ENCODE data around the gene TTC7B. TPM values are rescaled to one million over a fixed set of nuclear protein-coding genes. Genes with fewer than 3 reads are reported as not detected.
A peak's percentile ranks its signal among the peaks of the same experiment; 100 is the strongest.

The TTC7B gene
- total and polyA plus RNA-seq, 2 of the 8 experiments (the other 6 are each of a cell fraction or from before 2014, with no cell fraction given): 23.7 to 34.0 TPM

- TF ChIP-seq GABPA (IDR thresholded peaks at IDR 0.05; ENCODE audit: borderline replicate concordance, insufficient read depth, low read length) (no peak), EZH2 (IDR thresholded peaks at IDR 0.05; ENCODE audit: low read depth, low read length, severe bottlenecking) (no peak), CHD2 (IDR thresholded peaks at IDR 0.05; ENCODE audit: low read length) (peak; percentile 47; the same call in 1 of the 2 replicates), CREB1 (IDR thresholded peaks at IDR 0.05) (no peak), TEAD4 (IDR thresholded peaks at IDR 0.05; ENCODE audit: low read depth, low read length) (peak; percentile 87), JUN (IDR thresholded peaks at IDR 0.05; ENCODE audit: low read depth, low read length) (no peak), SUZ12 (IDR thresholded peaks at IDR 0.05; ENCODE audit: low read length) (no peak), SP1 (IDR thresholded peaks at IDR 0.05; ENCODE audit: low read depth, low read length) (peak; percentile 78; the same call in 1 of the 2 replicates), USF2 (IDR thresholded peaks at IDR 0.05; ENCODE audit: low read length) (no peak), SIN3A (conservative IDR thresholded peaks at IDR 0.05 in 1 of 2, IDR thresholded peaks at IDR 0.05 in 1 of 2; ENCODE audit: low read depth in 1 of 2, low read length in 2 of 2) (no peak; a peak in 1 of 4 replicates), MAFK (IDR thresholded peaks at IDR 0.05; ENCODE audit: low read depth, low read length) (0 out of 2 replicates have a peak, but pooled peaks have one; percentile 1), CHD1 (IDR thresholded peaks at IDR 0.05; ENCODE audit: low read depth, low read length) (no peak), CTBP2 (IDR thresholded peaks at IDR 0.05; ENCODE audit: borderline replicate concordance, insufficient read depth, insufficient read length, low read length) (no peak), ASH2L (IDR thresholded peaks at IDR 0.05; ENCODE audit: low read length) (peak; percentile 57), CBX5 (IDR thresholded peaks at IDR 0.05; ENCODE audit: low read depth, low read length) (no peak), KDM4A (IDR thresholded peaks at IDR 0.05; ENCODE audit: low read depth, low read length, severe bottlenecking) (no peak), SIX5 (IDR thresholded peaks at IDR 0.05; ENCODE audit: low read depth, low read length) (no peak), ZNF274 (IDR thresholded peaks at IDR 0.05; ENCODE audit: borderline replicate concordance, extremely low read depth, low read length) (no peak), EGR1 (IDR thresholded peaks at IDR 0.05; ENCODE audit: borderline replicate concordance, low read depth, low read length) (no peak), KDM1A (IDR thresholded peaks at IDR 0.05; ENCODE audit: borderline replicate concordance, low read length) (no peak), NANOG (IDR thresholded peaks at IDR 0.05; ENCODE audit: insufficient read depth, low read depth, low read length, poor library complexity, severe bottlenecking) (peak; percentile 95)
Observed at GRCh38 chr14:90642244-90642717, 173.9 kb downstream of the TTC7B start (continued).
